Fibroblast of lung (primary cell): ENCODE measurements around the gene OPTC. TPM values are rescaled to one million over a fixed set of nuclear protein-coding genes. Genes with fewer than 3 reads are reported as not detected.
"Not testable (repeated sequence)": the region's sequence is repeated elsewhere in the genome, so short reads cannot be mapped to it uniquely, and the experiment has no call there.

ENCODE experiments used
- DNase-seq, 2 donors: peaks; one replicate each; pipeline versions ENCODE4 v3.0.0 to v3.0.0-alpha.2; 2010; ENCODE audit warnings: low read depth in 2 of 2
- H2AFZ ChIP-seq: 2 replicates; pipeline ENCODE4 v1.5.1; 2012; ENCODE audit warnings: low read length, control low read depth, inconsistent platforms
- H3K27ac ChIP-seq: 2 replicates; pipeline ENCODE4 v1.5.1; 2011; ENCODE audit warnings: low read length, control low read depth; ENCODE audit not compliant: insufficient read depth
- H3K27me3 ChIP-seq: 2 replicates; pipeline ENCODE4 v1.5.1; 2011; ENCODE audit warnings: mild to moderate bottlenecking, low read length; ENCODE audit not compliant: control insufficient read depth, insufficient read depth
- H3K36me3 ChIP-seq: 2 replicates; pipeline ENCODE4 v1.5.1; 2011; ENCODE audit warnings: low read length; ENCODE audit not compliant: control insufficient read depth, insufficient read depth
- H3K4me1 ChIP-seq: 2 replicates; pipeline ENCODE4 v1.5.1; 2011; ENCODE audit warnings: low read length; ENCODE audit not compliant: control insufficient read depth, insufficient read depth; ENCODE audit errors: extremely low read depth
- H3K4me2 ChIP-seq: 2 replicates; pipeline ENCODE4 v1.5.1; 2011; ENCODE audit warnings: low read length, control low read depth; ENCODE audit not compliant: insufficient read depth; ENCODE audit errors: extremely low read depth
- H3K4me3 ChIP-seq, 4 experiments: fragments of 200-600 bp in 1 of 4; sonication (generic) in 1 of 4; replicated peaks in 1 of 4; 2 replicates each; pipeline ENCODE4 v1.5.1; 2011 to 2016; ENCODE audit warnings: low read length in 4 of 4, low read depth in 3 of 4, mild to moderate bottlenecking in 3 of 4, control low read depth in 2 of 4, inconsistent platforms in 1 of 4, mixed read lengths in 1 of 4; ENCODE audit not compliant: insufficient read depth in 1 of 4; ENCODE audit errors: control extremely low read depth in 1 of 4
- H3K79me2 ChIP-seq: 2 replicates; pipeline ENCODE4 v1.5.1; 2012; ENCODE audit warnings: mild to moderate bottlenecking, low read length, inconsistent platforms; ENCODE audit not compliant: control insufficient read depth, insufficient read depth
- H3K9ac ChIP-seq: 2 replicates; pipeline ENCODE4 v1.5.1; 2011; ENCODE audit warnings: mild to moderate bottlenecking, low read length, control low read depth; ENCODE audit not compliant: insufficient read depth
- H3K9me3 ChIP-seq: 2 replicates; pipeline ENCODE4 v1.5.1; 2012; ENCODE audit warnings: low read depth, low read length; ENCODE audit not compliant: control insufficient read depth, insufficient read depth
- H4K20me1 ChIP-seq: 2 replicates; pipeline ENCODE4 v1.5.1; 2011; ENCODE audit warnings: low read length; ENCODE audit not compliant: control insufficient read depth, insufficient read depth; ENCODE audit errors: extremely low read depth
- CTCF ChIP-seq, 2 donors: IDR thresholded peaks in 1 of 2; conservative IDR thresholded peaks in 1 of 2; 1 replicate in 1 of 2; 2 replicates in 1 of 2; pipeline ENCODE4 v1.5.1; 2011 to 2012; ENCODE audit warnings: low read length in 2 of 2, control low read depth in 1 of 2, inconsistent platforms in 1 of 2, low read depth in 1 of 2, mild to moderate bottlenecking in 1 of 2
- EZH2 ChIP-seq: IDR thresholded peaks from 2 replicates; pipeline ENCODE4 v1.5.1; 2012; ENCODE audit warnings: low read length, control low read depth, mild to moderate bottlenecking; ENCODE audit errors: missing control alignments
- polyA plus RNA-seq, 2 donors: library from polyadenylated mRNA; depleted of rRNA in 1 of 2; stranded (reverse) in 1 of 2; unstranded in 1 of 2; fragments of >200 nt; gene quantifications; 2 replicates each; pipeline ENCODE4 v1.2.1, GENCODE V29; 2011 to 2012; ENCODE audit warnings: missing spikeins in 1 of 2
- total RNA-seq: library from RNA; depleted of rRNA; stranded (reverse); fragments of >200 nt; gene quantifications from 2 replicates; pipeline ENCODE4 v1.2.1, GENCODE V29; 2014

OPTC gene
- total and polyA plus RNA-seq, 2 donors (not counting 1 experiment from before 2014, with no cell fraction given) = not detected

GRCh38 chr1:203517426-203518110 lies 23.6 kb downstream of the OPTC start:
- H3K4me2 ChIP-seq = no peak overlapping the region
- no peak overlapping the region for H3K4me3 ChIP-seq
- TF ChIP-seq CTCF (conservative IDR thresholded peaks at IDR 0.05 in 1 of 2, IDR thresholded peaks at IDR 0.05 in 1 of 2; ENCODE audit: low read depth in 1 of 2, low read length in 2 of 2) (no peak), EZH2 (no peak)
- no peaks in the 10 kb centered on the region for H3K27me3 ChIP-seq
- H2AFZ ChIP-seq = no peak overlapping the region
- H3K9ac ChIP-seq = no peak overlapping the region
- no peaks in the 10 kb centered on the region for H3K79me2 ChIP-seq
- no peaks in the 10 kb centered on the region for H4K20me1 ChIP-seq
- no peak for DNase-seq
- no peaks in the 10 kb centered on the region for H3K36me3 ChIP-seq
- no peaks in the 10 kb centered on the region for H3K9me3 ChIP-seq
- H3K27ac ChIP-seq = no peak overlapping the region
- H3K4me1 ChIP-seq = peaks cover 32% of the 10 kb centered on the region

GRCh38 chr1:203518139-203518538 lies 24.2 kb downstream of the OPTC start:
- H3K79me2 ChIP-seq, H3K4me2 ChIP-seq, H3K27me3 ChIP-seq, H3K4me3 ChIP-seq, H4K20me1 ChIP-seq, H2AFZ ChIP-seq, H3K9me3 ChIP-seq, H3K36me3 ChIP-seq, DNase-seq, H3K9ac ChIP-seq, H3K27ac ChIP-seq: not testable (repeated sequence)
- peaks cover 29% of the 10 kb centered on the region for H3K4me1 ChIP-seq

GRCh38 chr1:203518541-203518940 lies 24.6 kb downstream of the OPTC start:
- no peak for DNase-seq
- Histone ChIP-seq H3K27me3 (no peaks in the 10 kb centered on the region), H3K9ac (no peak overlapping the region), H3K27ac (no peak overlapping the region), H4K20me1 (no peaks in the 10 kb centered on the region), H3K4me2 (no peak overlapping the region), H3K79me2 (no peaks in the 10 kb centered on the region), H3K4me3 (no peak overlapping the region), H2AFZ (no peak overlapping the region), H3K4me1 (peaks cover 25% of the 10 kb centered on the region), H3K36me3 (no peaks in the 10 kb centered on the region), H3K9me3 (no peaks in the 10 kb centered on the region)
- TF ChIP-seq CTCF (conservative IDR thresholded peaks at IDR 0.05 in 1 of 2, IDR thresholded peaks at IDR 0.05 in 1 of 2; ENCODE audit: low read depth in 1 of 2, low read length in 2 of 2) (no peak), EZH2 (no peak)
